Transverse colon (tissue), 4 donors: ENCODE data around the gene GCNT2. TPM values are rescaled to one million over a fixed set of nuclear protein-coding genes. Genes with fewer than 3 reads are reported as not detected.
"Not testable (repeated sequence)": the region's sequence is repeated elsewhere in the genome, so short reads cannot be mapped to it uniquely, and the experiment has no call there.

Experiments used
- DNase-seq: peaks from one replicate; pipeline ENCODE4 v3.0.0-alpha.2; 2019
- H3K27ac ChIP-seq, 4 donors: fragments of 200-600 bp; sonication (generic); 2 replicates each; pipeline ENCODE4 v1.5.1; 2016 to 2018; ENCODE audit warnings: inconsistent platforms in 4 of 4
- H3K27me3 ChIP-seq: fragments of 200-600 bp; sonication (generic); 2 replicates; pipeline ENCODE4 v1.5.1; 2017; ENCODE audit warnings: inconsistent platforms
- H3K36me3 ChIP-seq, 4 donors: fragments of 200-600 bp; sonication (generic); 2 replicates each; pipeline ENCODE4 v1.5.1; 2017 to 2019; ENCODE audit warnings: inconsistent platforms in 4 of 4
- H3K4me1 ChIP-seq, 4 donors: fragments of 200-600 bp; sonication (generic); 2 replicates each; pipeline ENCODE4 v1.5.1; 2017 to 2020; ENCODE audit warnings: inconsistent platforms in 4 of 4
- H3K4me3 ChIP-seq, 4 donors: fragments of 200-600 bp; sonication (generic); 1 replicate in 1 of 4; 2 replicates in 3 of 4; pipeline versions ENCODE4 v1.5.1 to v1.6.1; 2017 to 2019; ENCODE audit warnings: inconsistent platforms in 4 of 4
- H3K9me3 ChIP-seq, 2 donors: fragments of 200-600 bp; sonication (generic); 2 replicates each; pipeline ENCODE4 v1.5.1; 2017 to 2019; ENCODE audit warnings: inconsistent platforms in 2 of 2
- EP300 ChIP-seq: sonication (generic); formaldehyde crosslinking; IDR thresholded peaks from one replicate; pipeline ENCODE4 v1.6.1; 2017; ENCODE audit warnings: antibody characterized with exemption, low read depth
- POLR2A ChIP-seq: fragments of 450-650 bp; IDR thresholded peaks from one replicate; pipeline ENCODE4 v1.6.1; 2016; ENCODE audit warnings: antibody characterized with exemption, mild to moderate bottlenecking, moderate library complexity
- POLR2AphosphoS5 ChIP-seq, 3 donors: sonication (generic); formaldehyde crosslinking; IDR thresholded peaks; one replicate each; pipeline ENCODE4 v1.6.1; 2016; ENCODE audit warnings: antibody characterized with exemption in 3 of 3
- WGBS, 2 donors: methylation state at CpG; one replicate each; pipeline ENCODE4 v1.1.5; 2018; ENCODE audit warnings: low coverage in 1 of 2; 5-methylcytosine and 5-hydroxymethylcytosine counted together
- in situ Hi-C, 4 donors: fragments of 200-750 bp; cut with MboI; loops; one replicate each; pipeline versions ENCODE4 v1.15.0 to v1.15.1; 2017; ENCODE audit warnings: low sequenced_read_pairs in 3 of 4, low pct_ligation_motif_present in 1 of 4, low pct_unique_long_range_greater_than_20kb in 1 of 4
- intact Hi-C: fragments of 100-400 bp; cut with DNase I; formaldehyde crosslinking; loops from one replicate; pipeline ENCODE4 v1.15.1; 2023; ENCODE audit warnings: low total_unique reads
- total RNA-seq, 4 donors: library from RNA; depleted of rRNA; stranded (reverse); fragments of >200 nt; gene quantifications; one replicate each; pipeline ENCODE4 v1.1.0, GENCODE V29; 2016
- TF ChIP-seq, protein P1 (sequence below), 5 experiments: fragments of 200-600 bp in 3 of 5; fragments of 450-650 bp in 2 of 5; sonication (generic) in 3 of 5; IDR thresholded peaks; 1 replicate in 2 of 5; 2 replicates in 3 of 5; pipeline ENCODE4 v1.5.1; 2016 to 2017; ENCODE audit warnings: antibody characterized with exemption in 5 of 5, inconsistent platforms in 3 of 5, mild to moderate bottlenecking in 2 of 5, moderate library complexity in 1 of 5

The GCNT2 gene
- total RNA-seq, 4 donors from 2014 or later: 18.7 to 53.4 (median 31.3) TPM

DNA sequence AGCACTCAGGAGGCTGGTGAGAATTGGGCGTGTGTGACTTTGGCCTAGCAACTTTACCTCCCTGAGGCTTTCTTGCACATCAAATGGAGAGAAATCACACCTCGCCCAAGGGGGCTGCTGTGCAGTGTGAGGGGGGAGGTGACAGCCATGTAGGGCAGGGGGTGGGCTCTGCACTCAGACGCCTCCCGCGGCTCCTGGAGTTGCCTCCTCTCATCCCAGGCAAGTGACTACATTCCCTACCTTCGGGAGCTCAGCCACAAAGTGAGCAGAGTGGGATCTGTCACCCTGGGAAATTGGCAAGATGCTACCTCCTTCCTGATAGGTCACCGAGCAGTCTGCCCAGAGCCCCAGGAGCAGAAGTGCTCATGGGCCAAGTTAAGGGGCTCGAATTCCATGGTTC lies 56.0 kb downstream of the GCNT2 start:
- intact Hi-C loops: no loop called here
- DNase-seq: no peak
- Histone ChIP-seq H3K27ac (no peak overlapping the region), H3K9me3 (no peaks in the 10 kb centered on the region), H3K4me1 (peaks cover 0 to 6% (median 0%) of the 10 kb centered on the region in 4 donors), H3K4me3 (no peak overlapping the region), H3K27me3 (no peaks in the 10 kb centered on the region), H3K36me3 (no peaks in the 10 kb centered on the region)
- in situ Hi-C loops: no loop called here
- TF ChIP-seq POLR2AphosphoS5 (IDR thresholded peaks at IDR 0.05): no peak
- no peak for TF ChIP-seq EP300
- TF ChIP-seq, protein P1, sequence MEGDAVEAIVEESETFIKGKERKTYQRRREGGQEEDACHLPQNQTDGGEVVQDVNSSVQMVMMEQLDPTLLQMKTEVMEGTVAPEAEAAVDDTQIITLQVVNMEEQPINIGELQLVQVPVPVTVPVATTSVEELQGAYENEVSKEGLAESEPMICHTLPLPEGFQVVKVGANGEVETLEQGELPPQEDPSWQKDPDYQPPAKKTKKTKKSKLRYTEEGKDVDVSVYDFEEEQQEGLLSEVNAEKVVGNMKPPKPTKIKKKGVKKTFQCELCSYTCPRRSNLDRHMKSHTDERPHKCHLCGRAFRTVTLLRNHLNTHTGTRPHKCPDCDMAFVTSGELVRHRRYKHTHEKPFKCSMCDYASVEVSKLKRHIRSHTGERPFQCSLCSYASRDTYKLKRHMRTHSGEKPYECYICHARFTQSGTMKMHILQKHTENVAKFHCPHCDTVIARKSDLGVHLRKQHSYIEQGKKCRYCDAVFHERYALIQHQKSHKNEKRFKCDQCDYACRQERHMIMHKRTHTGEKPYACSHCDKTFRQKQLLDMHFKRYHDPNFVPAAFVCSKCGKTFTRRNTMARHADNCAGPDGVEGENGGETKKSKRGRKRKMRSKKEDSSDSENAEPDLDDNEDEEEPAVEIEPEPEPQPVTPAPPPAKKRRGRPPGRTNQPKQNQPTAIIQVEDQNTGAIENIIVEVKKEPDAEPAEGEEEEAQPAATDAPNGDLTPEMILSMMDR (IDR thresholded peaks at IDR 0.05): no peak
- no peak for TF ChIP-seq POLR2A
- 87 to 100% methylated on average over 1 to 8 of the region's 8 CpGs for WGBS, 2 donors

DNA sequence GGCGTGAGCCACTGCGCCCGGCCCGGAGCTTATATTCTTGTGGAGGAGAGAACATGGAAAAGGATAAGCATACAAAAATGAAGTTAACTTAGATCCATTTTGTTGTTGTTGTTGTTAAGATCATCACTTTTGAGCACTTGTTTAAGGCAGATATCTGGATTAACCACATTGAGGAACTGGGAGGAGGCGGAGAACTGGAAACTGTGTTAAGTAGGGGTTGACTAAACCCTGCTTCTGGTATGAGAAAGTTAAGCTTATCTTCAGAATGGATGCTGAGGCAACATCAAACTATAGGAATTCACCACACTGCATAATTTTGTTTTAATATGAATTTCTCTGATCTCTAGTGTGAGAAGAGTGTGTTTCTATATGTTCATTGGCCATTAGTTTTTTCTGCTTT lies 57.6 kb downstream of the GCNT2 start:
- in situ Hi-C loops (no loop called here), intact Hi-C loops (no loop called here)
- TF ChIP-seq POLR2AphosphoS5 (IDR thresholded peaks at IDR 0.05) (no peak), POLR2A (no peak), EP300 (no peak)
- TF ChIP-seq, protein P1 (IDR thresholded peaks at IDR 0.05): no peak
- Histone ChIP-seq H3K27ac (no peak overlapping the region), H3K27me3 (no peaks in the 10 kb centered on the region), H3K9me3 (no peaks in the 10 kb centered on the region), H3K4me3 (no peak overlapping the region), H3K36me3 (no peaks in the 10 kb centered on the region), H3K4me1 (peaks cover 0 to 17% (median 5%) of the 10 kb centered on the region in 4 donors)
- DNase-seq: no peak
- WGBS, 2 donors: 95 to 97% methylated on average over 5 of the region's 5 CpGs

DNA sequence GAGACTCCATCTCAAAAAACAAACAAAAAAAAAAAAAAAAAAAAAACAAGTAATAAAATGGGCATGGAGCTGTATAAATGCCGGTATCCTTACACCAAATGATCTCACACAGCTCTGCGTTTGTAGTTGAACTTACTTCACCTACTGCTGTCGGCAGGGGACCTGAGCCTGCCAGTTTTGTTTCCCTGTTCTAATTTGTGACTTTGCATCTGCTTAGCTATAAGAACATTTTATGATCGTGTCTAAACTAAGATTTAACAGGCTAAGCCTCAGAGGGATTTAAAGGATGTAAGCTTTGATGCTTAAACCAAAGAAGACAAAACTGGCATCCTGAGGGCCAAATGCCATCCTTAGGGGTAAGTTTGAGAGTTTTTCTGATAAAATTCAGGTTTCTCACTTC lies 58.7 kb downstream of the GCNT2 start:
- Histone ChIP-seq H3K9me3 (no peaks in the 10 kb centered on the region), H3K4me3 (no peak overlapping the region), H3K27ac (peak overlapping the region; percentile 26 to 58 (median 46)), H3K36me3 (no peaks in the 10 kb centered on the region), H3K4me1 (peaks cover 6 to 26% (median 7%) of the 10 kb centered on the region in 4 donors), H3K27me3 (no peaks in the 10 kb centered on the region)
- TF ChIP-seq POLR2AphosphoS5 (IDR thresholded peaks at IDR 0.05): no peak
- no peak for TF ChIP-seq POLR2A
- TF ChIP-seq, protein P1 (IDR thresholded peaks at IDR 0.05): no peak
- TF ChIP-seq EP300: no peak
- DNase-seq: no peak
- in situ Hi-C loops: no loop called here
- 38 to 53% methylated on average over 4 of the region's 4 CpGs for WGBS, 2 donors
- intact Hi-C loops: no loop called here

GRCh38 chr6:10580570-10580969 lies 59.4 kb downstream of the GCNT2 start:
- no peaks in the 10 kb centered on the region for H3K36me3 ChIP-seq
- WGBS, 2 donors: 83% methylated on average over 7 of the region's 7 CpGs; no CpG with 5 or more reads in 1 of the 2 donors
- in situ Hi-C loops: no loop called here
- intact Hi-C loops: no loop called here
- peaks cover 6 to 26% (median 10%) of the 10 kb centered on the region in 4 donors for H3K4me1 ChIP-seq
- DNase-seq: no peak
- H3K27ac ChIP-seq: peak overlapping the region in 2 of 4 donors; percentile 50 to 58
- no peak overlapping the region for H3K4me3 ChIP-seq
- TF ChIP-seq POLR2A (no peak), EP300 (no peak), POLR2AphosphoS5 (IDR thresholded peaks at IDR 0.05) (no peak)
- TF ChIP-seq, protein P1 (IDR thresholded peaks at IDR 0.05): no peak
- H3K9me3 ChIP-seq: no peaks in the 10 kb centered on the region
- H3K27me3 ChIP-seq: no peaks in the 10 kb centered on the region

DNA sequence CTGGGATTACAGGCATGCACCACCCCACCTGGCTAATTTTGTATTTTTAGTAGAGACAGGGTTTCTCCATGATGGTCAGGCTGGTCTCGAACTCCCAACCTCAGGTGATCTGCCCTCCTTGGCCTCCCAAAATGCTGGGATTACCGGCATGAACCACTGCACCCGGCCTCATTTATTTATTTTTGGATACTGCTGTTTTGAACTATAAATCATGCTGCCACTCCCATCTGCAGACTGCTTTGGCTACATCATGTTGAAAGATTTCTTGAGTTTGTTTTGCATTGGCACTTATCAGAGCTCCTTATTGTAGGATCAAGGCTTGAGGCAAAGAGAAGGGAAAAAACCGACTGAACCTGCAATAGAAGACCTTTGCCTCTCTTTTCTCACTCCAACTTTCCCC lies 60.3 kb downstream of the GCNT2 start:
- H3K27ac ChIP-seq, H3K9me3 ChIP-seq, H3K4me3 ChIP-seq, intact Hi-C loops, H3K27me3 ChIP-seq, H3K36me3 ChIP-seq, in situ Hi-C loops, DNase-seq: not testable (repeated sequence)
- peaks cover 6 to 26% (median 12%) of the 10 kb centered on the region in 4 donors for H3K4me1 ChIP-seq
- WGBS, 2 donors: 31 to 52% methylated on average over 4 of the region's 4 CpGs
